ENCODE results near the gene SEC23IP. TPM values are rescaled to one million over a fixed set of nuclear protein-coding genes. Genes with fewer than 3 reads are reported as not detected.

Gene SEC23IP
- total and polyA plus RNA-seq, 12 donors, result 8.5 to 83.5 (median 36.9) TPM

DNA sequence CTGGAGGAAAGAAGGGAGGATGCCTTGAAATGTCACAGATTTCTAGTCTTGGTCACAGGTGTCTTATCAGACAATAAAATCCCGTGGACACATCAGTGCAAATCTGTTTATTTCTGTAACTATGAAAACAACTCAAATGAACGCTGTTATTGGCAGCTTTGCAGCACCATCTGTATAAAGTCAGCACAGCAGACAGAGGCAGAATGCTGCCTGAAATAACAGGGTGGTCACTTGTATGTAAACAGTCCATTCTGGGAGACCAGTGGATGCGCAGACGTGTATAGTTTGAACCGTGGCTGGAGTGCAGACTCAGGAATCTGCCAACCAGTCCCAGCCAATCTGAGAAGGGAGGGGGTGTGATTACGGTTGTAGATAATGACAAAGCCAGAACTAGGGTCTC lies 54.8 kb downstream of the SEC23IP start:
- intact Hi-C loops (cut with DNase I), result no loop called here
- H3K27me3 ChIP-seq, result no peaks in the 10 kb centered on the region
- H3K4me1 ChIP-seq (replicated peaks in 1 of 2), result no peaks in the 10 kb centered on the region
- no peak for TF ChIP-seq POLR2A (IDR thresholded peaks at IDR 0.05)
- TF ChIP-seq, protein P1, sequence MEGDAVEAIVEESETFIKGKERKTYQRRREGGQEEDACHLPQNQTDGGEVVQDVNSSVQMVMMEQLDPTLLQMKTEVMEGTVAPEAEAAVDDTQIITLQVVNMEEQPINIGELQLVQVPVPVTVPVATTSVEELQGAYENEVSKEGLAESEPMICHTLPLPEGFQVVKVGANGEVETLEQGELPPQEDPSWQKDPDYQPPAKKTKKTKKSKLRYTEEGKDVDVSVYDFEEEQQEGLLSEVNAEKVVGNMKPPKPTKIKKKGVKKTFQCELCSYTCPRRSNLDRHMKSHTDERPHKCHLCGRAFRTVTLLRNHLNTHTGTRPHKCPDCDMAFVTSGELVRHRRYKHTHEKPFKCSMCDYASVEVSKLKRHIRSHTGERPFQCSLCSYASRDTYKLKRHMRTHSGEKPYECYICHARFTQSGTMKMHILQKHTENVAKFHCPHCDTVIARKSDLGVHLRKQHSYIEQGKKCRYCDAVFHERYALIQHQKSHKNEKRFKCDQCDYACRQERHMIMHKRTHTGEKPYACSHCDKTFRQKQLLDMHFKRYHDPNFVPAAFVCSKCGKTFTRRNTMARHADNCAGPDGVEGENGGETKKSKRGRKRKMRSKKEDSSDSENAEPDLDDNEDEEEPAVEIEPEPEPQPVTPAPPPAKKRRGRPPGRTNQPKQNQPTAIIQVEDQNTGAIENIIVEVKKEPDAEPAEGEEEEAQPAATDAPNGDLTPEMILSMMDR (IDR thresholded peaks at IDR 0.05), result no peak
- H3K27ac ChIP-seq, result no peak overlapping the region
- peaks cover 0 to 16% of the 10 kb centered on the region in 2 donors for H3K36me3 ChIP-seq (replicated peaks in 1 of 2)
- no peaks in the 10 kb centered on the region for H3K9me3 ChIP-seq (replicated peaks in 1 of 3)
- no peak overlapping the region for H3K4me3 ChIP-seq
- no peak for DNase-seq
- 49 to 59% (median 52%) methylated on average over 6 of the region's 6 CpGs for WGBS, 4 donors

DNA sequence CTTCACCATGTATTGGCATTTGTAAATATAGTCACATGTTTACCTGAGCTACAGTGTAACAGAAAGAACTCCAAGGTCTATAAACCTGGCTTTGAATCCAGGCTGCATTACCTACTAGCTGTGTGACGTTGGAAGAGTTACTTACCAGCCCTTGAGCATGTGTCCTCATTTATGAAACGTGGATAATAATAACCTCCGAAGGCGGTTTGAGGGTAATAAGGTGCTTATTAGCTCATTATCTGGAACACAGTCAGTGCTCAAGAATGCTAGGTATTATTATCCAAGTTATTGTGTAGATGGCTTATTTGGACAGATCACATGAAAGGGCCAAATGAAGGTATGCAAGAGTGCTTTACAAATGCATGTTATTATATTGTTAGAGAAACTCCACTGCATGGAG lies 64.9 kb downstream of the SEC23IP start:
- DNase-seq, result no peak
- no peaks in the 10 kb centered on the region for H3K36me3 ChIP-seq (replicated peaks in 1 of 2)
- no peak overlapping the region for H3K4me3 ChIP-seq
- no peak overlapping the region for H3K27ac ChIP-seq
- no peak for TF ChIP-seq POLR2A (IDR thresholded peaks at IDR 0.05)
- TF ChIP-seq, protein P1 (IDR thresholded peaks at IDR 0.05), result no peak
- intact Hi-C loops (cut with DNase I), result no loop called here
- WGBS, 4 donors, result 73 to 85% (median 81%) methylated on average over 4 of the region's 4 CpGs
- no peaks in the 10 kb centered on the region for H3K27me3 ChIP-seq
- H3K9me3 ChIP-seq (replicated peaks in 1 of 3), result no peaks in the 10 kb centered on the region
- no peaks in the 10 kb centered on the region for H3K4me1 ChIP-seq (replicated peaks in 1 of 2)

DNA sequence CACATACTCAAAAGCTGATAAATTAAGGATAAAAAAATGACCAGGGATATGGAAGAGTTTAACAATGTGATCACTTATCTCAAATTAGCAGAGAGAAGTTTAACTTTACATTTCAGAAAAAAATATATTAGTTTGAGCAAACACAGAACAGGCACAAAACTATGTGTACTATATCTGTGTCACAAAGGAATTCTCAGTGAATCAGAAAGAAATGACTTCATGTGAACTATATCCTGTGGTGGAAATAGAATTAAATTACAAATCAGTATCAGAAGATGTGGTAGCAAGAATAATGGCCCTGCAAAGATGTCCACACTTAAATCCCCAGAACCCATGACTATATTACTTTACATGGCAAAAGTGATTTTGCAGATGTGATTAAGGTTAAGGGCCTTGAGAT lies 70.3 kb downstream of the SEC23IP start:
- H3K9me3 ChIP-seq (replicated peaks in 1 of 3), result no peaks in the 10 kb centered on the region
- TF ChIP-seq, protein P1 (IDR thresholded peaks at IDR 0.05), result no peak
- no peak for TF ChIP-seq POLR2A (IDR thresholded peaks at IDR 0.05)
- no peaks in the 10 kb centered on the region for H3K36me3 ChIP-seq (replicated peaks in 1 of 2)
- H3K27ac ChIP-seq, result no peak overlapping the region
- intact Hi-C loops (cut with DNase I), result no loop called here
- no peak overlapping the region for H3K4me3 ChIP-seq
- H3K27me3 ChIP-seq, result no peaks in the 10 kb centered on the region
- DNase-seq, result no peak
- H3K4me1 ChIP-seq (replicated peaks in 1 of 2), result no peaks in the 10 kb centered on the region

DNA sequence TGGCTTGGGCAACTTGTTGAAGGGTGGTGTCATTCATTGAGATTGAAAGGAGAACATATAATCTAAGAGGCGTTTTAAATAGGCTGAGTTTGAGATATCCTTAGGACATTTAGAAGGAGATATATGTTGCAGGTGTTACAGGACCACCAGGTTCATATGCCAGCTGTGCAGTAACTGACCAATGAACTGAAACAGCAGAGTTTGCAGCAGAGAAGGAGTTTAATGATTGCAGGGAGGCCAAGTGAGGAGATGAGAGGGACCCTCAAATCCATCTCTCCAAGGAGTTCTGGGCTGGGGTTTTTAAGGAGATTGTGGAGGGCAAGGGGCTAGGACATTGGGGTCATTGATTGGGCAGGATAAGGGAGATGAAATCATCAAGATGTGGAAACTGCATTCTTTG lies 74.5 kb downstream of the SEC23IP start:
- WGBS, 4 donors, result 60 to 77% (median 63%) methylated on average over 1 of the region's 1 CpG
- intact Hi-C loops (cut with DNase I), result no loop called here
- DNase-seq, result no peak
- Histone ChIP-seq H3K36me3 (replicated peaks in 1 of 2) (no peaks in the 10 kb centered on the region), H3K27me3 (no peaks in the 10 kb centered on the region), H3K4me3 (no peak overlapping the region), H3K27ac (no peak overlapping the region), H3K4me1 (replicated peaks in 1 of 2) (no peaks in the 10 kb centered on the region), H3K9me3 (replicated peaks in 1 of 3) (no peaks in the 10 kb centered on the region)
- TF ChIP-seq, protein P1 (IDR thresholded peaks at IDR 0.05), result no peak
- no peak for TF ChIP-seq POLR2A (IDR thresholded peaks at IDR 0.05)
